LoVo (cell line): Measurements from ENCODE around the gene CELSR1.

Experiments used
- DNase-seq: peaks from one replicate; pipeline ENCODE4 v3.0.0-alpha.2; 2016; ENCODE audit warnings: low spot score

CELSR1 gene

GRCh38 chr22:46443850-46444389 is 93.5 kb downstream of the CELSR1 start:
- DNase-seq, result no peak

GRCh38 chr22:46442217-46442853 is 95.1 kb downstream of the CELSR1 start:
- DNase-seq, result no peak

GRCh38 chr22:46439576-46440465 is 97.6 kb downstream of the CELSR1 start:
- DNase-seq, result no peak

GRCh38 chr22:46439111-46439510 is 98.3 kb downstream of the CELSR1 start:
- DNase-seq, result no peak

GRCh38 chr22:46437671-46438440 is 99.6 kb downstream of the CELSR1 start:
- DNase-seq, result no peak

- DNase-seq, result no peak
These were observed 100.7 kb downstream of the CELSR1 start for GRCh38 chr22:46436595-46437175.

- no peak for DNase-seq
These were observed 104.1 kb downstream of the CELSR1 start for GRCh38 chr22:46433318-46433717.

GRCh38 chr22:46432164-46433068 is 105.0 kb downstream of the CELSR1 start:
- DNase-seq, result peak; percentile 4

GRCh38 chr22:46430961-46431838 is 106.2 kb downstream of the CELSR1 start:
- DNase-seq, result no peak

GRCh38 chr22:46429325-46429853 is 108.0 kb downstream of the CELSR1 start:
- DNase-seq, result no peak

GRCh38 chr22:46428602-46429324 is 108.7 kb downstream of the CELSR1 start:
- no peak for DNase-seq

- DNase-seq, result no peak
These were observed 109.2 kb downstream of the CELSR1 start for GRCh38 chr22:46428171-46428570.

- no peak for DNase-seq
These were observed 112.4 kb downstream of the CELSR1 start for GRCh38 chr22:46425016-46425415.

- no peak for DNase-seq
These were observed 112.9 kb downstream of the CELSR1 start for GRCh38 chr22:46424496-46424895.

GRCh38 chr22:46422896-46423295 is 114.5 kb downstream of the CELSR1 start:
- DNase-seq, result no peak

- DNase-seq, result no peak
These were observed 116.2 kb downstream of the CELSR1 start for GRCh38 chr22:46421267-46421666.

- DNase-seq, result no peak
These were observed 117.5 kb downstream of the CELSR1 start for GRCh38 chr22:46419754-46420571.

- no peak for DNase-seq
These were observed 118.6 kb downstream of the CELSR1 start for GRCh38 chr22:46418827-46419226.
